Fibroblast of the aortic adventitia (primary cell): Measurements from ENCODE around the gene TMEM183A. TPM values are rescaled to one million over a fixed set of nuclear protein-coding genes. Genes with fewer than 3 reads are reported as not detected.

Experiments used
- DNase-seq: peaks from one replicate; pipeline ENCODE4 v3.0.0-alpha.2; 2010; ENCODE audit warnings: low read depth
- H3K4me3 ChIP-seq: 2 replicates; pipeline ENCODE4 v1.5.1; 2011; ENCODE audit warnings: low read depth, mild to moderate bottlenecking, control low read depth, low read length, moderate library complexity
- CTCF ChIP-seq: IDR thresholded peaks from 2 replicates; pipeline ENCODE4 v1.5.1; 2011; ENCODE audit warnings: mild to moderate bottlenecking, low read length, control low read depth, inconsistent platforms; ENCODE audit not compliant: insufficient read depth
- total RNA-seq: library from RNA; depleted of rRNA; stranded (reverse); fragments of >200 nt; gene quantifications from 2 replicates; pipeline ENCODE4 v1.2.3, GENCODE V29; 2012; ENCODE audit warnings: low replicate concordance

The TMEM183A gene
- total RNA-seq, 1 donor, result 76.2 TPM

DNA sequence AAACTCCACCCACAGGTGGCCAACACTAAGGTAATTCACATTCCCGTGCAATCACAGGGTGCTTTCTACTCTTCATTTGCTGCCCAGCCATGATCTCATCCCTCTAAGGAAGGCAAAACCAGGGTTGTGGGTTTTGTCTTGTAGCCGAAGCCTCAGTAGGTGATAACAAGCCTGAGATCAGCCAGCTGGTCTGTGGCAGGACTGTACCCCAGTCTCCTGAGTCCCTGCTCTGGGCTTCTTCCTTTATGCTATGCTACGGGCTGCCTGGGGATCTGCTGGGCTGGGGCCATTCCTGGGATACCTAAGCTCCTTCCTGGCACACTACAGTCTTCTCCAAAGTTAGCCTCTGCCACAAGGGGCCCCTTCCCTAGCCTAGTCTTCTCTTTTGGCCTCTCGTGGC, 29.0 kb downstream of the TMEM183A start:
- no peak for DNase-seq
- no peak overlapping the region for H3K4me3 ChIP-seq
- TF ChIP-seq CTCF, result no peak

- DNase-seq, result no peak
- TF ChIP-seq CTCF, result no peak
These were observed 29.4 kb downstream of the TMEM183A start for GRCh38 chr1:203036537-203036936.

DNA sequence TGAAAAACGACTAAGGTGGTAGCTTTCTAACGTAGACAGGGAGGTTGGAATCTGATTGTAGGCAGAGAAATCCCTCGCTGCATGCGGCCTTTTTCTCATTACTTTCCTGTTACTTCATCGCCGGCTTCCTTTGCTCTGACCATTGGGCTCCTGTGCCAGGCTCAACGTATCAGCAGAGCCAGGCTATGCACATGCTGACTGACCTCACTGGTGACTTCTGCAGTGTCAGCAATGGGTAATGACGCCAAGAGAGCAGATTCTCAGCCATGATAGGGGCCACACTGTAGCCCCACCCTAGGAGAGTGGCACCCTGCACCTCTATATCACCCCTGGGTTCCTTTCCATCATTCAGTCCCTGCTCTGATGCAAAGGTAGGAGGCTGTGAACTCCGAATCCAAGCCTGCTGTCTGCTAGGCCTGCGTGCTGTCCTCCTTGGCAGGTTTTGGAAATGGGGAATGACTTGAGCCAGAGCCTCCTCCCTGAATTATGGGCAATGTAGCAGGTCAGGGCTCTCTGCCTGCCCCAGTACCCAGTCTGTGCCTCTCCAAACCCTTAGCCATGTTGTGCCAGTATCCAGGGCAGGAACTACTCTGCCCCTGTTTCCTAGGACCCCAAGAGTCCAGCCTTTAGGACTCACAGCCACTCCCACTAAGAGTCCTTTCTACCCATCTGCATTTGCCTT, 30.5 kb downstream of the TMEM183A start:
- no peak for TF ChIP-seq CTCF
- DNase-seq, result no peak
- H3K4me3 ChIP-seq, result no peak overlapping the region

More at GRCh38 chr1:203036537-203036936, 29.4 kb downstream of the TMEM183A start:
- H3K4me3 ChIP-seq, result no peak overlapping the region

DNA sequence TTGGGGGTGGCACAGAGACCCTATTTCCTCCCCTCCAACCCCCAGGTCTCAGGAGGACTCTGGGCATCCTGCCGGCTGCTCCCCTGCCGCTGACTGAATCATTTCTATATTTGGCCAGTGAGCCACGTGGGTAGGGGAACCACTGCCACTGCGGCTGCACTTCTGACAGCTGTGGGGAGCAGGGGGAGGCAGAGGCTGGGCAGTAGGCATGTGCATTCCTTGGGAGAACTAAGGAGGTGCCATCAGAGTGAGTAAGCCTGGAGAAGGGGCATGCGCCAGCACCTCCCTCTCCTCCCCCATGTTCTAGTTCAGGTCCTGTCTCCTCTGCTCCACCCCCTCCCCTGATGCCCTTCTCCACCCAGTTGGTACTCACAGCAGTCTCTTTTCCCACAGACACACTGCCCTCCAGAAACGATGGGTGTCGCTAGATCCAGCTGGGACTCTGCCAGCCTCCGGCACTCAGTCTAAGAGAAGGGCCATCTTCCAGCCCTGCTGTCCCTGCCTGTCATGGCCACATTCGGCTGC, 31.1 kb downstream of the TMEM183A start:
- peak; percentile 9 for TF ChIP-seq CTCF
- no peak overlapping the region for H3K4me3 ChIP-seq

DNA sequence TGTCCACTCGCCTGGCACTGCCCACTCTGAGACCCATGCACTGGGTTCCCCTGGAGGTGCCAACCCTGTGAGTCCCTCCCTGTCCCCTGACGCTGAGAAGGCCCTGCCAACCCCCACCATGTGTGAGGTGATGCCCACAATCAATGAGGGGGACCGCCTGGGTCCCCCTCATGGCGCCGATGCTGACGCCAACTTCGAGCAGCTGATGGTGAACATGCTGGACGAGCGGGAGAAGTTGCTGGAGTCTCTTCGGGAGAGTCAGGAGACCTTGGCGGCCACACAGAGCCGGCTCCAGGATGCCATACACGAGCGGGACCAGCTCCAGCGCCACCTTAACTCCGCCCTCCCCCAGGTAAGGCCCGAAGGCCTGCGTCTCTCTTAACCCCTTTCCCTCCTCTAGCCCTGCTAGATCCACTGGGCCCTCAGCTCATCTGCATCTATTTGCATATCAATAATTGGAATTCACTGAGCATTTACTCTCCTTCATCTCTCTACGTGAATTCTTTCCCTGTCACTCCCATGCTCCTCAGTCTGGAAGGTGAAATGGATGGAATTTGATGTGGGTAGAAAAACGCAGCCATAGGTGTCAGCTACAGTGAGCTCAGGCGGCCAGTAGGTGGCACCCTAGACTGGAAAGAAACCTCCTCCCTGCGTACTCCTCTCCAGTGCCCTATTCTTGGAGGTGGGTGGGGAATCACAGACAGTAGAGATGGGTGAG, 31.9 kb downstream of the TMEM183A start:
- TF ChIP-seq CTCF, result peak; percentile 89
- H3K4me3 ChIP-seq, result no peak overlapping the region
- DNase-seq, result peak; percentile 71

More for the DNA sequence above, 31.1 kb downstream of the TMEM183A start:
- peak; percentile 74 for DNase-seq

GRCh38 chr1:203039609-203040512, 32.7 kb downstream of the TMEM183A start:
- no peak overlapping the region for H3K4me3 ChIP-seq
- peak; percentile 39 for TF ChIP-seq CTCF
- DNase-seq, result no peak
